ENCODE measurements around the gene BRI3.

The BRI3 gene

GRCh38 chr7:98282703-98283102 is 1.2 kb downstream of the BRI3 start:
- H3K27ac ChIP-seq, result no peak overlapping the region
- peaks cover 13% of the 10 kb centered on the region for H3K79me2 ChIP-seq (ENCODE audit: insufficient read depth, low read depth)
- H3K9ac ChIP-seq, result no peak overlapping the region
- no peak for TF ChIP-seq CTCF (conservative IDR thresholded peaks at IDR 0.05; ENCODE audit: low read depth, low read length)
- H3K27me3 ChIP-seq (ENCODE audit: insufficient read depth, low read depth), result no peaks in the 10 kb centered on the region
- peaks cover 29% of the 10 kb centered on the region for H3K4me1 ChIP-seq (ENCODE audit: low read depth, poor library complexity, severe bottlenecking)
- H3K4me3 ChIP-seq (IDR thresholded peaks at IDR 0.05; ENCODE audit: insufficient read depth, low read depth, low read length), result no peak overlapping the region
- no peaks in the 10 kb centered on the region for H3K36me3 ChIP-seq (ENCODE audit: insufficient read depth)
- H4K20me1 ChIP-seq (ENCODE audit: insufficient read depth), result no peaks in the 10 kb centered on the region
- no peak overlapping the region for H2AFZ ChIP-seq (ENCODE audit: low read depth)
- H3K4me2 ChIP-seq, result peak overlapping the region; percentile 95; the same call in 1 of the 2 replicates

GRCh38 chr7:98283127-98283886 is 1.8 kb downstream of the BRI3 start:
- Histone ChIP-seq H3K27ac (no peak overlapping the region), H2AFZ (ENCODE audit: low read depth) (no peak overlapping the region), H3K9ac (no peak overlapping the region)

GRCh38 chr7:98283887-98284222 is 2.4 kb downstream of the BRI3 start:
- H3K4me3 ChIP-seq (IDR thresholded peaks at IDR 0.05; ENCODE audit: insufficient read depth, low read depth, low read length), result no peak overlapping the region
- H4K20me1 ChIP-seq (ENCODE audit: insufficient read depth), result no peaks in the 10 kb centered on the region
- no peak overlapping the region for H3K9ac ChIP-seq

More at GRCh38 chr7:98283127-98283886, 1.8 kb downstream of the BRI3 start:
- H4K20me1 ChIP-seq (ENCODE audit: insufficient read depth), result no peaks in the 10 kb centered on the region
- H3K27me3 ChIP-seq (ENCODE audit: insufficient read depth, low read depth), result no peaks in the 10 kb centered on the region
- H3K36me3 ChIP-seq (ENCODE audit: insufficient read depth), result no peaks in the 10 kb centered on the region
- H3K4me3 ChIP-seq (IDR thresholded peaks at IDR 0.05; ENCODE audit: insufficient read depth, low read depth, low read length), result no peak overlapping the region
- H3K4me2 ChIP-seq, result peak overlapping the region; percentile 95; the same call in 1 of the 2 replicates
- peaks cover 13% of the 10 kb centered on the region for H3K79me2 ChIP-seq (ENCODE audit: insufficient read depth, low read depth)
- peaks cover 35% of the 10 kb centered on the region for H3K4me1 ChIP-seq (ENCODE audit: low read depth, poor library complexity, severe bottlenecking)
- TF ChIP-seq CTCF (conservative IDR thresholded peaks at IDR 0.05; ENCODE audit: low read depth, low read length), result no peak

GRCh38 chr7:98284335-98285036 is 3.0 kb downstream of the BRI3 start:
- H3K79me2 ChIP-seq (ENCODE audit: insufficient read depth, low read depth), result peaks cover 13% of the 10 kb centered on the region
- no peak overlapping the region for H3K27ac ChIP-seq
- H3K36me3 ChIP-seq (ENCODE audit: insufficient read depth), result no peaks in the 10 kb centered on the region
- H3K27me3 ChIP-seq (ENCODE audit: insufficient read depth, low read depth), result no peaks in the 10 kb centered on the region
- no peak overlapping the region for H3K4me3 ChIP-seq (IDR thresholded peaks at IDR 0.05; ENCODE audit: insufficient read depth, low read depth, low read length)
- no peak overlapping the region for H2AFZ ChIP-seq (ENCODE audit: low read depth)
- H3K4me1 ChIP-seq (ENCODE audit: low read depth, poor library complexity, severe bottlenecking), result peaks cover 46% of the 10 kb centered on the region
- no peak overlapping the region for H3K4me2 ChIP-seq
- H3K9ac ChIP-seq, result no peak overlapping the region
- TF ChIP-seq CTCF (conservative IDR thresholded peaks at IDR 0.05; ENCODE audit: low read depth, low read length), result no peak
- H4K20me1 ChIP-seq (ENCODE audit: insufficient read depth), result no peaks in the 10 kb centered on the region

More at GRCh38 chr7:98283887-98284222, 2.4 kb downstream of the BRI3 start:
- no peak overlapping the region for H3K27ac ChIP-seq
- no peak overlapping the region for H3K4me2 ChIP-seq
- peaks cover 13% of the 10 kb centered on the region for H3K79me2 ChIP-seq (ENCODE audit: insufficient read depth, low read depth)
- H3K36me3 ChIP-seq (ENCODE audit: insufficient read depth), result no peaks in the 10 kb centered on the region
- H2AFZ ChIP-seq (ENCODE audit: low read depth), result no peak overlapping the region
- no peak for TF ChIP-seq CTCF (conservative IDR thresholded peaks at IDR 0.05; ENCODE audit: low read depth, low read length)
- H3K27me3 ChIP-seq (ENCODE audit: insufficient read depth, low read depth), result no peaks in the 10 kb centered on the region
- peaks cover 40% of the 10 kb centered on the region for H3K4me1 ChIP-seq (ENCODE audit: low read depth, poor library complexity, severe bottlenecking)

All from KMS-11 (cell line).